GM21717 (cell line): ENCODE results near the gene ZNF189.
A peak's percentile ranks its signal among the peaks of the same experiment; 100 is the strongest.
"Not testable (repeated sequence)": the region's sequence is repeated elsewhere in the genome, so short reads cannot be mapped to it uniquely, and the experiment has no call there.

Experiments
- ATAC-seq: cut with Tn5 transposase; IDR thresholded peaks from one replicate; pipeline ENCODE4 v1.9.1; 2021; ENCODE audit warnings: mild to moderate bottlenecking, moderate library complexity; ENCODE audit not compliant: unreplicated experiment

The ZNF189 gene

GRCh38 chr9:101376111-101376848 is 22.4 kb upstream of the ZNF189 start:
- ATAC-seq: no peak

GRCh38 chr9:101380295-101380694 is 18.4 kb upstream of the ZNF189 start:
- ATAC-seq: no peak

GRCh38 chr9:101381118-101381517 is 17.5 kb upstream of the ZNF189 start:
- ATAC-seq: no peak

GRCh38 chr9:101381833-101382342 is 16.8 kb upstream of the ZNF189 start:
- no peak for ATAC-seq

GRCh38 chr9:101383361-101383760 is 15.3 kb upstream of the ZNF189 start:
- ATAC-seq: no peak

- not testable (repeated sequence) for ATAC-seq
Measured at GRCh38 chr9:101384873-101385536, 13.6 kb upstream of the ZNF189 start, which contains the start of gene BAAT. Gene BAAT, minus strand, starts transcription at chr9:101385006. Its CDS starts 13,602 bp downstream, at chr9:101371404.

- ATAC-seq: no peak
Measured at GRCh38 chr9:101387871-101388506, 10.7 kb upstream of the ZNF189 start.

GRCh38 chr9:101388507-101388993 is 10.1 kb upstream of the ZNF189 start:
- ATAC-seq: no peak

- ATAC-seq: no peak
Measured at GRCh38 chr9:101393135-101393534, 5.5 kb upstream of the ZNF189 start.

- ATAC-seq: no peak
Measured at GRCh38 chr9:101394687-101395086, 4.0 kb upstream of the ZNF189 start.

- no peak for ATAC-seq
Measured at GRCh38 chr9:101397746-101398067, 944 bp upstream of the ZNF189 start.

- ATAC-seq: peak; percentile 11
Measured at GRCh38 chr9:101398930-101399642, 435 bp downstream of the ZNF189 start.

GRCh38 chr9:101399643-101399970 is 956 bp downstream of the ZNF189 start:
- no peak for ATAC-seq

- ATAC-seq: no peak
Measured at GRCh38 chr9:101400120-101400519, 1.5 kb downstream of the ZNF189 start.

GRCh38 chr9:101403516-101404285 is 5.0 kb downstream of the ZNF189 start:
- ATAC-seq: no peak

GRCh38 chr9:101408374-101409078 is 9.9 kb downstream of the ZNF189 start:
- ATAC-seq: no peak

GRCh38 chr9:101409079-101409477 is 10.4 kb downstream of the ZNF189 start:
- ATAC-seq: no peak

- ATAC-seq: no peak
Measured at GRCh38 chr9:101414839-101415238, 16.2 kb downstream of the ZNF189 start.

- ATAC-seq: no peak
Measured at GRCh38 chr9:101415578-101415977, 16.9 kb downstream of the ZNF189 start.

GRCh38 chr9:101417389-101417788 is 18.7 kb downstream of the ZNF189 start:
- ATAC-seq: no peak
